HG03139 (cell line): ENCODE results near the gene VAX1.
"Not testable (repeated sequence)": the region's sequence is repeated elsewhere in the genome, so short reads cannot be mapped to it uniquely, and the experiment has no call there.

Experiments
- ATAC-seq: cut with Tn5 transposase; IDR thresholded peaks from one replicate; pipeline ENCODE4 v1.9.1; 2021; ENCODE audit not compliant: unreplicated experiment

Gene VAX1

GRCh38 chr10:117084421-117085246 lies 53.4 kb downstream of the VAX1 start:
- ATAC-seq: not testable (repeated sequence)
